ENCODE measurements around the gene BTBD17. TPM values are rescaled to one million over a fixed set of nuclear protein-coding genes. Genes with fewer than 3 reads are reported as not detected.
A peak's percentile ranks its signal among the peaks of the same experiment; 100 is the strongest.

BTBD17 gene
- polyA plus RNA-seq, 3 donors, result not detected

- H3K4me3 Mint-ChIP-seq, result no peak overlapping the region
- H3K36me3 ChIP-seq (replicated peaks in 1 of 2; ENCODE audit: control insufficient read depth in 1 of 2, insufficient read depth in 2 of 2, low read length in 2 of 2), result no peaks in the 10 kb centered on the region
- no peak overlapping the region for H3K4me2 ChIP-seq (replicated peaks; ENCODE audit: extremely low read depth, low read length, poor library complexity, severe bottlenecking)
- no peaks in the 10 kb centered on the region for H3K79me2 ChIP-seq (ENCODE audit: insufficient read depth, low read length)
- no peak overlapping the region for H3K9ac ChIP-seq (ENCODE audit: insufficient read depth, low read length, poor library complexity, severe bottlenecking)
- H3K36me3 Mint-ChIP-seq, result no peaks in the 10 kb centered on the region
- no peak overlapping the region for H2AFZ ChIP-seq (ENCODE audit: insufficient read depth, low read depth, low read length, poor library complexity, severe bottlenecking)
- H3K4me1 Mint-ChIP-seq, result no peaks in the 10 kb centered on the region
- 95% methylated on average over 20 of the region's 21 CpGs for WGBS (ENCODE audit: insufficient coverage)
- H3K4me1 ChIP-seq (ENCODE audit: control insufficient read depth in 1 of 2, insufficient read depth in 2 of 2, low read length in 2 of 2), result no peaks in the 10 kb centered on the region
- H3K27ac ChIP-seq (ENCODE audit: low read depth in 1 of 2, low read length in 2 of 2), result no peak overlapping the region
- peaks cover 0 to 3% of the 10 kb centered on the region in 2 donors for H3K27me3 ChIP-seq (ENCODE audit: control insufficient read depth in 2 of 2, insufficient read depth in 2 of 2, low read length in 2 of 2)
- no peak overlapping the region for H3K4me3 ChIP-seq (replicated peaks in 1 of 3; ENCODE audit: low read depth in 2 of 3, low read length in 3 of 3)
- H3K27ac Mint-ChIP-seq, result no peak overlapping the region
- H3K9me3 ChIP-seq (replicated peaks in 1 of 2; ENCODE audit: control insufficient read depth in 1 of 2, insufficient read depth in 1 of 2, low read length in 2 of 2), result no peaks in the 10 kb centered on the region
- peaks cover 5 to 12% (median 11%) of the 10 kb centered on the region in 3 donors for H3K27me3 Mint-ChIP-seq (ENCODE audit: low read depth in 3 of 3)
- no peak for DNase-seq
- H4K20me1 ChIP-seq (ENCODE audit: insufficient read depth, low read length), result no peaks in the 10 kb centered on the region
- H3K9me3 Mint-ChIP-seq, result peaks cover 0 to 2% (median 0%) of the 10 kb centered on the region in 7 donors
- intact Hi-C loops (cut with micrococcal nuclease), result no loop called here
- TF ChIP-seq CTCF (IDR thresholded peaks at IDR 0.05), result no peak
Measured at GRCh38 chr17:74344658-74345057, 17.0 kb downstream of the BTBD17 start.

GRCh38 chr17:74343526-74344284 is 18.0 kb downstream of the BTBD17 start:
- DNase-seq, result no peak
- Mint-ChIP-seq H3K36me3 (no peaks in the 10 kb centered on the region), H3K4me3 (no peak overlapping the region), H3K27ac (peak overlapping the region in 1 of 7 donors; percentile 48), H3K4me1 (no peaks in the 10 kb centered on the region), H3K9me3 (peaks cover 0 to 2% (median 0%) of the 10 kb centered on the region in 7 donors), H3K27me3 (ENCODE audit: low read depth in 3 of 3) (peaks cover 9 to 14% (median 11%) of the 10 kb centered on the region in 3 donors)
- no peak overlapping the region for H3K4me3 ChIP-seq (replicated peaks in 1 of 3; ENCODE audit: low read depth in 2 of 3, low read length in 3 of 3)
- no peak overlapping the region for H3K4me2 ChIP-seq (replicated peaks; ENCODE audit: extremely low read depth, low read length, poor library complexity, severe bottlenecking)
- 85% methylated on average over 7 of the region's 9 CpGs for WGBS (ENCODE audit: insufficient coverage)
- H3K79me2 ChIP-seq (ENCODE audit: insufficient read depth, low read length), result no peaks in the 10 kb centered on the region
- no peak overlapping the region for H3K9ac ChIP-seq (ENCODE audit: insufficient read depth, low read length, poor library complexity, severe bottlenecking)
- H3K36me3 ChIP-seq (replicated peaks in 1 of 2; ENCODE audit: control insufficient read depth in 1 of 2, insufficient read depth in 2 of 2, low read length in 2 of 2), result no peaks in the 10 kb centered on the region
- H3K4me1 ChIP-seq (ENCODE audit: control insufficient read depth in 1 of 2, insufficient read depth in 2 of 2, low read length in 2 of 2), result no peaks in the 10 kb centered on the region
- H4K20me1 ChIP-seq (ENCODE audit: insufficient read depth, low read length), result no peaks in the 10 kb centered on the region
- H3K27me3 ChIP-seq (ENCODE audit: control insufficient read depth in 2 of 2, insufficient read depth in 2 of 2, low read length in 2 of 2), result no peaks in the 10 kb centered on the region
- no peak overlapping the region for H3K27ac ChIP-seq (ENCODE audit: low read depth in 1 of 2, low read length in 2 of 2)
- H2AFZ ChIP-seq (ENCODE audit: insufficient read depth, low read depth, low read length, poor library complexity, severe bottlenecking), result no peak overlapping the region
- intact Hi-C loops (cut with micrococcal nuclease), result no loop called here
- H3K9me3 ChIP-seq (replicated peaks in 1 of 2; ENCODE audit: control insufficient read depth in 1 of 2, insufficient read depth in 1 of 2, low read length in 2 of 2), result no peaks in the 10 kb centered on the region
- TF ChIP-seq CTCF (IDR thresholded peaks at IDR 0.05), result no peak

Measured in CD14-positive monocyte (primary cell).